ENCODE measurements around the gene SPAG16.

SPAG16 gene

DNA sequence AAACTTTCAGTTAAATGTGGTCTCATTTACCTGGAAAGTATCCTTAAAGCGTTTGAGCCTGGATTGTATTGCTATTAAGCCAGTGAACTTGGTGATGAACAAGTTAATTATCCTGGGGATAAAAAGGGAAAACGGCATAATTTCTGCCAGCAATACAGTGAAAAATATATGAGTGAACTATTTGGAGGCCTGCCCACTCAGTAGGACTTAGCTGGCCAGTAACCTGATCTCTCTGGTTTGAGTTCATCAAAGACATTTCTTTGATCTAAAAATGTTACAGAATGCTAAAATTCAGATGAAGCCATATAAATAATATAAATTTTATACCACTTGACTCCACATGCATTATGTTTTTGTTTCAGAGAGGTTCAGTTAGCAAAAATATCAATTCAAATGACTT lies 885.5 kb downstream of the SPAG16 start:
- DNase-seq (ENCODE audit: low read depth in 2 of 2): no peak

GRCh38 chr2:214174563-214174962 lies 890.3 kb downstream of the SPAG16 start:
- DNase-seq (ENCODE audit: low read depth in 2 of 2): no peak

GRCh38 chr2:214180071-214180470 lies 895.8 kb downstream of the SPAG16 start:
- no peak for DNase-seq (ENCODE audit: low read depth in 2 of 2)

GRCh38 chr2:214180686-214181085 lies 896.4 kb downstream of the SPAG16 start:
- no peak for DNase-seq (ENCODE audit: low read depth in 2 of 2)

DNA sequence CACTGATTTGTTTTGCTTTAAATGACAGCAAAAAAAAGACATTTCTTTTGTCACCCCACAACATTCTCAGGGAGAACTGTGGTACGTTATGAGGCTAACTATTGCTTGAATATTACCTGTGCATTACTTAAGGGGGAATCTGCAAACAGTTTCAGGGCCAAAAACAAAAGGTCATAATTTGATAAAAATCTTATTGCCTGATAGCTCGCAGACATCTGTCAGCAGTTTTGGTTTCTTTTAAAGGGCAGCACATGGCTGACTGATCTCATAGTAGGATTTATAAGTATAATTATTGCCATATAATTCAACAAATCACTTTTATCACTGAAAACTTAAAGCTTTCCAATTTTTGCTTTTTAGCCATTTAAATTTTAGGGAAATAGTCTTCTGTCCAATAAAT lies 900.2 kb downstream of the SPAG16 start:
- no peak for DNase-seq (ENCODE audit: low read depth in 2 of 2)

DNA sequence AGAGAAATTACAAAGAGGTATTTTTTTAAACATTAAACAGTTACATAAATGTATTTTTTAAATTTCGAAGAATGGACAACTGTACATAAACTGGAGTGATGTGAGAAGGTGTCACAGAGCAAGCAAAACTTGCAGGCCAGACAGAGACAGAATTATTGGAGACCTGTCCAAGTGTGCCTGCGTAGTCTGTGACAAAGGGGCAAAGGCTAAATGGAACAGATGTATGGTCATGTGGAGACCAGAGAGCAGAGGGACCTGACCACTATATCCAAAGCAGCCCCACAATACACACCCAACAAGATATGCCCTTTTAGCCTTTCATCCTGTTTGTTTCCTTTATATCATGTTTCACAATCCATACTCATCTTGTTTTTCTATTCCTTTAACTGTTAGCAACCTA lies 901.3 kb downstream of the SPAG16 start:
- DNase-seq (ENCODE audit: low read depth in 2 of 2): no peak

- DNase-seq (ENCODE audit: low read depth in 2 of 2): no peak
These were observed 908.4 kb downstream of the SPAG16 start for GRCh38 chr2:214192711-214193110.

DNA sequence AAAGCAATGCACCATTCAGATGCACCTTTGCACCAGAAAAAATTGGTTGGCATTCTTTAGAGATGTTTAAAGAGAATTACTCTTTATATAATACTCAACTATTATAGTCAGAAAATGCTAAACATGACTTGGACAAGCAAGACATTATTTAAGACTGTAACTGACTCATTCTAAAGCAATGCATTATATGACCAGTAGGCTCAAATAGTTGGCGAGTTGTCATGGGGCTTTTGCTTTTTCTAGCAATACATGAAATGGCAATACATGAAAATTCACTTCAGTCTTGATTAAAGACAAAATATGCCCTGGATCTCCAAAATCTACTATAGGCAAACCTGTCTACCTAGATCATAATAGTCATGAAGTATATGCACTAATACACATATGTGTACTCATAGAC lies 909.7 kb downstream of the SPAG16 start:
- DNase-seq (ENCODE audit: low read depth in 2 of 2): no peak

- no peak for DNase-seq (ENCODE audit: low read depth in 2 of 2)
These were observed 912.0 kb downstream of the SPAG16 start for GRCh38 chr2:214196260-214196659.

DNA sequence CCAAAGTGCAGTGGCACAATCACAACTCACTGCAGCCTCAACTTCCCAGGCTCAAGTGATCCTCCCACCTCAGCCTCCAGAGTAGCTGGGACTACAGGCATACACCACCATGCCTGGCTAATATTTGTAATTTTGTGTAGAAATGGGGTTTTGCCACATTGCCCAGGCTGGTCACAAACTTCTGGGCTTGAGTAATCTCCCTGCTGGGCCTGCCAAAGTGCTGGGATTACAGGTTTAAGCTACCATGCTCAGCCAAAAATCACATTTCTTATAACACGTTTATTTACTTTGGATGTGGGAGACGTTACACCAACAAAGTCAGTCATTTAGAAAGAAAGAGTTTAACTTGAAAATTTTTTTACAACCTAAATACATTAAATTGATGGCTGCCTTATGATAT lies 917.6 kb downstream of the SPAG16 start:
- DNase-seq (ENCODE audit: low read depth in 2 of 2): no peak

DNA sequence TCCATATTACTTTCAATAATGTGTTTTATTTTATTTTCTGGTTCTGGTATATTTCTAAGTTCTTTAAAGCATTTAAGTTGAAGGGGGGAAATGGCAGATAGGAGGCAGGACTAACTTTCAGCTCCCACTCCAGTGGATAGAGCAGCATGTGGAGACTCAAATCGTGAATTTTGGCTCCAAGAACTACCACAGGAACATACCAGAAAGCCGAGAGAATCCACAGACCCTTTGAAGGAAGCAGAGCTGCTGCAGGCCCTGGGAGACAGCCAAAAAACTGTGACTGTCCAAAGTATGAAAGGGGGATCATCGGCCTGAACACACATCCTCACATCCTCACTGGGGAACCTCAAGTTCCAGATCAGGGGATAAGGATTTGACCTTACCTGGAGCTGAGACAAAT lies 919.0 kb downstream of the SPAG16 start:
- DNase-seq (ENCODE audit: low read depth in 2 of 2): no peak

DNA sequence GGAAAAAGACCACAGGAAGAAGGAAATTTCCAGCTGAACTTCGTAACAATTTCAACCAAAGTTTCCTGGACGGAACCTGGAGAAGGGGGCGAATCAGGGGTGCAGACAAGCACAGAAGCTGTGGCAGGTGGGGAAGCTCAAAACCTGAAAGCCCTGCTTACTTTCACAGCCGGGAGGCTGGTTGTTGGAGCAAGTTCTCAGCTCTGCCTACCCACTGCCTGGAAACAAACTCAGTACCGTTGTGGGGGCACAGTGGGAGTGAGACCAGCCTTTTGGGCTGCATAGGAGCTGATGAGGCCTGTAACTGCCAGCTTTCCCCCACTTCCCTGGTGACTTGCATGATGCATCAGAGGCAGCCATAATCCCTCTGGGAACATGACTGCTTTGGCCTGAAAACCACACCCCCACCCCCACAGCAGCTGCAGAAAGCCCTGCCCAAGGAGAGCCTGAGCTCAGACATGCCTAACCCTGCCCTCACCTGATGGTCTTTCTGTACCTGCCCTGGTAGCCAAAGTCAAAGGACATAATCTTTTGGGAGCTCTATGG lies 919.6 kb downstream of the SPAG16 start:
- no peak for DNase-seq (ENCODE audit: low read depth in 2 of 2)

- DNase-seq (ENCODE audit: low read depth in 2 of 2): no peak
These were observed 930.8 kb downstream of the SPAG16 start for GRCh38 chr2:214215107-214215506.

DNA sequence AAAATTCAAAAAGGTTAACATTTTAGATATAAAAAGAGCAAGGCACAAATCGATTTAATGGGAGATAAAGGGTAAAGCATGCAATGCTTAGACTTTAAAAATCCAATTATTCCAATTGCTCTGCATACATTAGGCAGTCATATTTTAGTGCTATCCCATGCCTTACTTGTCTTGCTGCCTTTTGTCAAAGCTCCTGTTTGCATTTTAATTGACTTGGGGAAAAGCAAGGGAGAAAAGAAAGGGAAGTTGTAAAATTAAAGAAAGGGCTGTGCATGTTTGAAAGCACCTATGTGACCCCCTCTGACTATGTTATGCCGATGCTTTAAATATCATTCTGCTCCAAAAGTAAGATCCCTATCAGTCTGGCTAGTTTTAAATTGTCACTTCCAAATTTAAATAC lies 932.9 kb downstream of the SPAG16 start:
- DNase-seq (ENCODE audit: low read depth in 2 of 2): no peak

DNA sequence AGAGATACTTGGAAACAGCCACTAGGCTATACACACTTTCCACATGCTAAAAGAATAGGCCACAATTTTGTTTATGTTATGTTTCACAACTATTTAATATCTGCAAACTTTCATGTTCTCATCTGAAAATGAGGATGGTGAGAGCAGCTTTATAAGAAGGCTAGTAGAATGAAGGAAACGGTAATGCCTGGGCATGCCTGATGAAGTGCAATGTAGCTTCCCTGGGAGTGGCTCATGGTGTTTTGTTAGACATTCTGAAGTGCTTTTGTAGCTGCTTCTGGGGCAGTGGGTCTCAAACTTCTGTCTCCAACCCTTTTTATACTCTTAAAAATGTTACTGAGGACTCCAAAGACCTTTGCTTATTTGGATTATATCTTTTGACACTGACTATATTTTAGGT lies 933.3 kb downstream of the SPAG16 start:
- no peak for DNase-seq (ENCODE audit: low read depth in 2 of 2)

GRCh38 chr2:214220251-214220650 lies 936.0 kb downstream of the SPAG16 start:
- DNase-seq (ENCODE audit: low read depth in 2 of 2): no peak

DNA sequence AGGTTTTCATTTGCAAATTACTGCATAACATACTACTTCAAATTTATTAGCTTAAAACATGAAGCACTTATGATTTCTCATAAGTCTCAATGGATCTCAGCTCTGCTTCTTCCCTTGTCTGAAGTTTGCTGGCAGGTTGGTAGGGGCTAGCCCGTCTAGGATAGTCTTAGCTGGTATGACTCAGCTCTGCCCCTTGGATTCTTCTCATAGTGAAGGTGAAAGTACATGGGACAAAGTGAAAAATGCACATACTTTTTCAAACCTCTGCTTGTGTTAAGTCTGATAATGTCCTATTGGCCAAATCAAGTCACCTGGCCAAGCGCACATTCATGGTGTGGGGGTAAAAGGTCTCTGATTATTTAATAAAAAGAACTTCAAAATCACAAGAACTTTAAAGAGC lies 941.8 kb downstream of the SPAG16 start:
- DNase-seq (ENCODE audit: low read depth in 2 of 2): no peak

DNA sequence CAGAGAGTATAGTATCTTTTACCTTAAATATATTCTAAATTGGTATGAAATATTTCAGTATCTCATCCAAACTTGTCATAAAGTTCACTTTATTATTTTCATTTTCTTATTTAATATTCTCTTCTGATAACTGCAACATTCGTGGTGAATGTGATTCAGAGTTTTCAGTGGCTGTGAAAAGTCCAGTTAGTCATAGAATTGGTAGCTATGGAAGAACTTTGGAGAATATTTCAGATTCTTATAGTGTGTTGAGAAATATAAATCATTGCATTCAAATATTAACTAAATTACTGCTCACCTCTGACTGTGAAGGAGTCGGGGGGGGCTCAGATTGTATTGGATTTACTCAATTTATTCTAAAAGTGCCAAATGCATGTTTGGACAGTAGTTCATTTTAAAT lies 948.0 kb downstream of the SPAG16 start:
- no peak for DNase-seq (ENCODE audit: low read depth in 2 of 2)

DNA sequence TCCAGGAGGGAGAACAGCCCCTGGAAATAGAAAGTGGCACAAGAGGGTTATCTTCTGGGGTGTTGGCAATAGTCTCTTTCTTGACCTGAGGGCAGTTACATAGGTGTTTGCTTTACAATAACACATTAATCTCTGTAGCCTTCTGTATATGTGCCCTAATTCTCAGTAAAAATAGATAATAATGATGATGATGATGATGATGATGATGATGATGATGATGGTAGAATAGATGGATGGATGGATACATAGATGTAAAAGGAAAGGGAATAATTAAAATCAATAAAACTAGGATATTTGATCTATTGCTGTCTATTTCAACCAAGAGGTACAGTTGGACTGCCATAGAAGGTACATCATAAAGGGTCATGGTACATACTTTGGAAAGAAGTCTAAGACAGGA lies 948.9 kb downstream of the SPAG16 start:
- no peak for DNase-seq (ENCODE audit: low read depth in 2 of 2)

DNA sequence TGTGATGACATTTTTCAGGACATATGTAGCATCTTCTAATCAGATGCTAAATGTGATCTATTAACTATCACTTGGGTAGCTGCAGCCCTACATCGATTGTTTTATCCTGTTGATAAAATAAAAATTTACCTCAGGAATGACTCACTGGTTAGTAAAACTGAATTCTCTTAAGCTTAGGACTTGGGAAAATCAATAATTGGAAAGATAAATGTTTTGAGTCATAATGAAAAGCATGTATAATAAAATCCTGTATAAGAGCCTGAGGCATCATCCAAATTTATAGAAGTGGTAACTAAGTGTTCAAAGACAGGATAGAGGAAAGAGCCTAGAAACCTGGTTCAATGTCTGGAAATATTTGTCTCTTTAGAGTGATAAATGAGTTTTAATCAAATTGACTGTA lies 958.5 kb downstream of the SPAG16 start:
- no peak for DNase-seq (ENCODE audit: low read depth in 2 of 2)

GRCh38 chr2:214244847-214245246 lies 960.6 kb downstream of the SPAG16 start:
- no peak for DNase-seq (ENCODE audit: low read depth in 2 of 2)

- no peak for DNase-seq (ENCODE audit: low read depth in 2 of 2)
These were observed 962.2 kb downstream of the SPAG16 start for GRCh38 chr2:214246417-214246816.

- DNase-seq (ENCODE audit: low read depth in 2 of 2): no peak
These were observed 963.3 kb downstream of the SPAG16 start for GRCh38 chr2:214247531-214247930.

GRCh38 chr2:214255046-214255445 lies 970.8 kb downstream of the SPAG16 start:
- DNase-seq (ENCODE audit: low read depth in 2 of 2): no peak

DNA sequence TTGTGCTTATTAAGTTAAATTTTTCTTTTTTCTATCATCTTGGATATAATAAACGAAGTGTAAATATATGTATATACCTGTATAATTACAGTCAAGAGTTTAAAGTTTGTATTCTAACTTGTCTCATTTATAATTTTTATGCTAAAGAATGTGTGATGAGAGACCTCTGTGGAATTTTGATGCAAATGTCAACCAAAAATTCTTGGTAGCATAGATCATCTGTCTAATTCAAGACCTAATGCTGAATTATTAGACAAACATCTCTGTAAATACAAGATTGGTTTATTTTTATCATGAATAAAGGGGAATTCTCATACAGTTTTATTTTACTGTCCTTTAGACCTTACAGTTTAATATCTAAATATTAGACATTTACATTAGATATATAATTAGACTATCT lies 977.4 kb downstream of the SPAG16 start:
- DNase-seq (ENCODE audit: low read depth in 2 of 2): no peak

All from stimulated activated CD4-positive, alpha-beta T cell treated with anti-CD3 and anti-CD28 coated beads, Interleukin-1b, Interleukin-23, amount 100 ng/mL, for 1 hour (primary cell).